Thymus (tissue), 11 donors: Measurements from ENCODE around the gene GCN1. TPM values are rescaled to one million over a fixed set of nuclear protein-coding genes. Genes with fewer than 3 reads are reported as not detected.

Experiments used
- DNase-seq, 9 donors: peaks; one replicate each; pipeline ENCODE4 v3.0.0-alpha.2; 2013; ENCODE audit warnings: low spot score in 9 of 9, low read depth in 6 of 9, missing footprints in 1 of 9
- H3K27ac ChIP-seq, 2 donors: one replicate each; pipeline ENCODE4 v1.5.1; 2013; ENCODE audit warnings: control low read depth in 1 of 2, low read depth in 1 of 2, low read length in 1 of 2, mild to moderate bottlenecking in 1 of 2, moderate library complexity in 1 of 2
- H3K27me3 ChIP-seq, 2 donors: one replicate each; pipeline ENCODE4 v1.5.1; 2013; ENCODE audit warnings: low read length in 1 of 2; ENCODE audit not compliant: control insufficient read depth in 2 of 2, insufficient read depth in 1 of 2
- H3K36me3 ChIP-seq, 2 donors: one replicate each; pipeline ENCODE4 v1.5.1; 2013; ENCODE audit warnings: low read length in 1 of 2, mild to moderate bottlenecking in 1 of 2, moderate library complexity in 1 of 2; ENCODE audit not compliant: control insufficient read depth in 2 of 2, insufficient read depth in 2 of 2
- H3K4me1 ChIP-seq, 2 donors: one replicate each; pipeline ENCODE4 v1.5.1; 2013; ENCODE audit warnings: low read length in 2 of 2; ENCODE audit not compliant: control insufficient read depth in 2 of 2, insufficient read depth in 2 of 2
- H3K4me3 ChIP-seq, 2 donors: one replicate each; pipeline ENCODE4 v1.5.1; 2013; ENCODE audit warnings: low read length in 2 of 2, control low read depth in 1 of 2, mild to moderate bottlenecking in 1 of 2
- H3K9me3 ChIP-seq, 2 donors: one replicate each; pipeline ENCODE4 v1.5.1; 2013; ENCODE audit warnings: low read length in 1 of 2, mild to moderate bottlenecking in 1 of 2; ENCODE audit not compliant: control insufficient read depth in 2 of 2, insufficient read depth in 1 of 2
- WGBS: extraction: QIAGEN DNeasy Blood & Tissue Kit; methylation state at CpG from one replicate; pipeline ENCODE4 v1.1.7; 2013; 5-methylcytosine and 5-hydroxymethylcytosine counted together
- polyA plus RNA-seq: library from polyadenylated mRNA; stranded (reverse); fragments of 200-250 nt; gene quantifications from one replicate; pipeline ENCODE4 v1.2.3, GENCODE V29; 2013
- total RNA-seq: library from RNA; stranded (reverse); fragments of 120-200 nt; gene quantifications from one replicate; pipeline ENCODE4 v1.2.4, GENCODE V29; 2013
- donor health status: healthy.

The GCN1 gene
- total and polyA plus RNA-seq, 2 donors: 22.4 to 34.5 TPM

GRCh38 chr12:120229487-120230325 is 35.2 kb upstream of the GCN1 start:
- 90% methylated on average over 12 of the region's 12 CpGs for WGBS
- Histone ChIP-seq H3K27ac (peak overlapping the region; percentile 33 to 77), H3K4me3 (no peak overlapping the region), H3K9me3 (no peaks in the 10 kb centered on the region), H3K27me3 (no peaks in the 10 kb centered on the region), H3K4me1 (peaks cover 26 to 82% of the 10 kb centered on the region in 2 donors), H3K36me3 (no peaks in the 10 kb centered on the region)
- DNase-seq: no peak

- no peaks in the 10 kb centered on the region for H3K9me3 ChIP-seq
- H3K27ac ChIP-seq: peak overlapping the region; percentile 32 to 77
- no peaks in the 10 kb centered on the region for H3K27me3 ChIP-seq
- 84% methylated on average over 7 of the region's 7 CpGs for WGBS
- H3K4me1 ChIP-seq: peaks cover 30 to 78% of the 10 kb centered on the region in 2 donors
- no peak for DNase-seq
- H3K36me3 ChIP-seq: no peaks in the 10 kb centered on the region
- no peak overlapping the region for H3K4me3 ChIP-seq
Measured at GRCh38 chr12:120229071-120229486, 34.6 kb upstream of the GCN1 start.

- Histone ChIP-seq H3K36me3 (no peaks in the 10 kb centered on the region), H3K27me3 (no peaks in the 10 kb centered on the region), H3K4me1 (peaks cover 30 to 78% of the 10 kb centered on the region in 2 donors), H3K9me3 (no peaks in the 10 kb centered on the region), H3K4me3 (no peak overlapping the region), H3K27ac (peak overlapping the region; percentile 58 to 77)
- WGBS: 24% methylated on average over 23 of the region's 23 CpGs
- DNase-seq: peak; percentile 68 to 93 (median 84)
Measured at GRCh38 chr12:120228291-120229070, 34.0 kb upstream of the GCN1 start.

GRCh38 chr12:120228041-120228290 is 33.5 kb upstream of the GCN1 start:
- Histone ChIP-seq H3K9me3 (no peaks in the 10 kb centered on the region), H3K27me3 (no peaks in the 10 kb centered on the region), H3K27ac (peak overlapping the region in 1 of 2 donors; percentile 28), H3K36me3 (no peaks in the 10 kb centered on the region), H3K4me1 (peaks cover 30 to 77% of the 10 kb centered on the region in 2 donors), H3K4me3 (no peak overlapping the region)
- no peak for DNase-seq
- 88% methylated on average over 3 of the region's 3 CpGs for WGBS

- H3K4me1 ChIP-seq: peaks cover 30 to 72% of the 10 kb centered on the region in 2 donors
- DNase-seq: no peak
- H3K9me3 ChIP-seq: no peaks in the 10 kb centered on the region
- WGBS: 95% methylated on average over 8 of the region's 8 CpGs
- H3K27ac ChIP-seq: no peak overlapping the region
- H3K4me3 ChIP-seq: no peak overlapping the region
- no peaks in the 10 kb centered on the region for H3K27me3 ChIP-seq
- H3K36me3 ChIP-seq: peaks cover 4 to 5% of the 10 kb centered on the region in 2 donors
Measured at GRCh38 chr12:120227233-120228040, 32.9 kb upstream of the GCN1 start.

GRCh38 chr12:120225852-120226640 is 31.5 kb upstream of the GCN1 start:
- Histone ChIP-seq H3K4me1 (peaks cover 26 to 58% of the 10 kb centered on the region in 2 donors), H3K4me3 (no peak overlapping the region), H3K27me3 (no peaks in the 10 kb centered on the region), H3K27ac (no peak overlapping the region), H3K9me3 (no peaks in the 10 kb centered on the region), H3K36me3 (peaks cover 10 to 14% of the 10 kb centered on the region in 2 donors)
- 56% methylated on average over 13 of the region's 13 CpGs for WGBS
- peak in 1 of 9 donors; percentile 42 for DNase-seq

GRCh38 chr12:120225200-120225558 is 30.7 kb upstream of the GCN1 start:
- no peaks in the 10 kb centered on the region for H3K27me3 ChIP-seq
- DNase-seq: no peak
- H3K4me3 ChIP-seq: peak overlapping the region in 1 of 2 donors; percentile 42
- no peaks in the 10 kb centered on the region for H3K9me3 ChIP-seq
- peaks cover 14 to 16% of the 10 kb centered on the region in 2 donors for H3K36me3 ChIP-seq
- WGBS: 56% methylated on average over 9 of the region's 9 CpGs
- peaks cover 25 to 49% of the 10 kb centered on the region in 2 donors for H3K4me1 ChIP-seq
- peak overlapping the region; percentile 51 to 55 for H3K27ac ChIP-seq

GRCh38 chr12:120224304-120225199 is 30.0 kb upstream of the GCN1 start:
- H3K36me3 ChIP-seq: peaks cover 16 to 21% of the 10 kb centered on the region in 2 donors
- H3K4me3 ChIP-seq: peak overlapping the region in 1 of 2 donors; percentile 42
- peaks cover 25 to 43% of the 10 kb centered on the region in 2 donors for H3K4me1 ChIP-seq
- peak in 1 of 9 donors; percentile 49 for DNase-seq
- no peaks in the 10 kb centered on the region for H3K27me3 ChIP-seq
- 42% methylated on average over 25 of the region's 25 CpGs for WGBS
- H3K9me3 ChIP-seq: no peaks in the 10 kb centered on the region
- H3K27ac ChIP-seq: peak overlapping the region; percentile 51 to 55
